H1 (cell line): ENCODE data around the gene CDC5L. TPM values are rescaled to one million over a fixed set of nuclear protein-coding genes. Genes with fewer than 3 reads are reported as not detected.

Experiments
- CTCF ChIA-PET: fragments of 300-600 bp; sonication (Branson Sonifier 250); formaldehyde crosslinking; loops from one replicate; lab custom pipeline; 2021; ENCODE audit not compliant: partially characterized antibody; lab: Charles Lee
- POLR2A ChIA-PET: fragments of 300-600 bp; sonication (Branson Sonifier 250); formaldehyde crosslinking; loops from one replicate; lab custom pipeline; 2021; ENCODE audit warnings: inconsistent platforms; ENCODE audit not compliant: partially characterized antibody; lab: Charles Lee
- DNase-seq, 2 experiments: peaks; one replicate each; pipeline versions ENCODE4 v3.0.0 to v3.0.0-alpha.2; 2010 to 2022; ENCODE audit warnings: low spot score in 2 of 2, low read depth in 1 of 2, mixed read lengths in 1 of 2
- FAIRE-seq: peaks from 2 replicates; lab custom pipeline; 2011; peaks lifted over from hg19 to GRCh38; lab: Jason Lieb, UNC
- H2AFZ ChIP-seq: 2 replicates; pipeline ENCODE4 v1.8.1; 2012; ENCODE audit warnings: low read length, inconsistent platforms
- H2AK5ac ChIP-seq: 2 replicates; pipeline ENCODE4 v1.6.1; 2013; ENCODE audit warnings: low read depth, low read length
- H2BK120ac ChIP-seq: replicated peaks from 2 replicates; pipeline ENCODE3; 2013; ENCODE audit warnings: low read depth, low read length, inconsistent platforms
- H2BK12ac ChIP-seq: 2 replicates; pipeline ENCODE4 v1.6.1; 2013; ENCODE audit warnings: low read depth, low read length
- H2BK15ac ChIP-seq: 2 replicates; pipeline ENCODE4 v1.6.1; 2013; ENCODE audit warnings: low read length
- H2BK20ac ChIP-seq: 2 replicates; pipeline ENCODE4 v1.6.1; 2013; ENCODE audit warnings: low read length
- H2BK5ac ChIP-seq: 2 replicates; pipeline ENCODE4 v1.6.1; 2013; ENCODE audit warnings: low read depth, low read length
- H3K14ac ChIP-seq: 2 replicates; pipeline ENCODE4 v1.6.1; 2013; ENCODE audit warnings: inconsistent platforms; ENCODE audit not compliant: insufficient read length
- H3K18ac ChIP-seq: 2 replicates; pipeline ENCODE4 v1.6.1; 2013; ENCODE audit warnings: low read length; ENCODE audit errors: extremely low read depth
- H3K23ac ChIP-seq: 2 replicates; pipeline ENCODE4 v1.6.1; 2013; ENCODE audit warnings: inconsistent platforms; ENCODE audit not compliant: insufficient read length
- H3K23me2 ChIP-seq: 2 replicates; pipeline ENCODE4 v1.6.1; 2013; ENCODE audit warnings: low read depth, low read length
- H3K27ac ChIP-seq: 2 replicates; pipeline ENCODE4 v1.6.1; 2011; ENCODE audit warnings: low read depth, low read length, inconsistent platforms
- H3K27me3 ChIP-seq, 4 experiments: replicated peaks in 1 of 4; 1 replicate in 1 of 4; 2 replicates in 3 of 4; pipeline versions ENCODE4 v1.6.1 to v1.8.1; 2011 to 2013; ENCODE audit warnings: low read length in 3 of 4, mild to moderate bottlenecking in 3 of 4, inconsistent platforms in 2 of 4, mixed read lengths in 2 of 4, moderate library complexity in 1 of 4; ENCODE audit not compliant: control insufficient read depth in 3 of 4, insufficient read depth in 3 of 4; ENCODE audit errors: extremely low read depth in 1 of 4
- H3K36me3 ChIP-seq, 4 experiments: 2 replicates each; pipeline versions ENCODE4 v1.6.1 to v1.8.1; 2011 to 2013; ENCODE audit warnings: mild to moderate bottlenecking in 4 of 4, low read length in 3 of 4, moderate library complexity in 2 of 4, control low read depth in 1 of 4, inconsistent platforms in 1 of 4; ENCODE audit not compliant: insufficient read depth in 4 of 4, control insufficient read depth in 2 of 4
- H3K4ac ChIP-seq: replicated peaks from 2 replicates; pipeline ENCODE3; 2013; ENCODE audit warnings: low read length, low read depth, mixed read lengths, inconsistent platforms; ENCODE audit not compliant: insufficient read length
- H3K4me1 ChIP-seq, 4 experiments: replicated peaks in 1 of 4; 1 replicate in 1 of 4; 2 replicates in 3 of 4; pipeline versions ENCODE4 v1.6.1 to v1.8.1; 2011 to 2013; ENCODE audit warnings: low read length in 3 of 4, inconsistent platforms in 2 of 4, mixed read lengths in 1 of 4; ENCODE audit not compliant: insufficient read depth in 4 of 4, control insufficient read depth in 3 of 4
- H3K4me2 ChIP-seq, 2 experiments: 2 replicates each; pipeline versions ENCODE4 v1.6.1 to v1.8.1; 2011 to 2013; ENCODE audit warnings: low read depth in 2 of 2, low read length in 2 of 2, control low read depth in 1 of 2, inconsistent platforms in 1 of 2, mild to moderate bottlenecking in 1 of 2; ENCODE audit not compliant: insufficient read depth in 1 of 2
- H3K4me3 ChIP-seq, 4 experiments: fragments of 200-600, 300-600 bp in 1 of 4; sonication (generic), shearing (Covaris generic), sonication (Bioruptor Twin) in 1 of 4; 2 replicates each; pipeline versions ENCODE4 v1.5.1 to v1.8.1; 2011 to 2016; ENCODE audit warnings: low read length in 4 of 4, low read depth in 3 of 4, control low read depth in 2 of 4, inconsistent platforms in 2 of 4, mild to moderate bottlenecking in 2 of 4, mixed read lengths in 1 of 4, moderate library complexity in 1 of 4; ENCODE audit not compliant: insufficient read depth in 2 of 4; ENCODE audit errors: extremely low read depth in 1 of 4
- H3K56ac ChIP-seq: replicated peaks from 2 replicates; pipeline ENCODE3; 2013; ENCODE audit warnings: low read depth, mild to moderate bottlenecking, mixed read lengths, low read length, inconsistent platforms; ENCODE audit not compliant: insufficient read length
- H3K79me1 ChIP-seq: 2 replicates; pipeline ENCODE4 v1.6.1; 2013; ENCODE audit warnings: low read depth, low read length, control low read depth
- H3K79me2 ChIP-seq, 2 experiments: 2 replicates each; pipeline versions ENCODE4 v1.6.1 to v1.8.1; 2012 to 2013; ENCODE audit warnings: low read length in 2 of 2, mild to moderate bottlenecking in 2 of 2, inconsistent platforms in 1 of 2; ENCODE audit not compliant: insufficient read depth in 2 of 2, control insufficient read depth in 1 of 2
- H3K9ac ChIP-seq, 4 experiments: replicated peaks in 1 of 4; 1 replicate in 1 of 4; 2 replicates in 3 of 4; pipeline versions ENCODE4 v1.6.1 to v1.8.1; 2011 to 2013; ENCODE audit warnings: low read depth in 3 of 4, low read length in 3 of 4, control low read depth in 2 of 4, mild to moderate bottlenecking in 2 of 4, moderate library complexity in 2 of 4, inconsistent platforms in 1 of 4; ENCODE audit errors: extremely low read depth in 1 of 4
- H3K9me3 ChIP-seq, 2 experiments: 2 replicates each; pipeline versions ENCODE4 v1.6.1 to v1.8.1; 2012 to 2013; ENCODE audit warnings: mild to moderate bottlenecking in 2 of 2, moderate library complexity in 2 of 2, control low read depth in 1 of 2, inconsistent platforms in 1 of 2, low read depth in 1 of 2, low read length in 1 of 2, mixed read lengths in 1 of 2; ENCODE audit not compliant: insufficient read depth in 2 of 2
- H4K20me1 ChIP-seq, 2 experiments: replicated peaks in 1 of 2; 2 replicates each; pipeline versions ENCODE3 to v1.8.1; 2011 to 2013; ENCODE audit warnings: inconsistent platforms in 2 of 2, low read length in 2 of 2, mild to moderate bottlenecking in 1 of 2; ENCODE audit not compliant: insufficient read depth in 2 of 2, control insufficient read depth in 1 of 2
- H4K5ac ChIP-seq: 2 replicates; pipeline ENCODE4 v1.6.1; 2013; ENCODE audit warnings: low read length, low read depth, mixed read lengths, inconsistent platforms; ENCODE audit not compliant: insufficient read length
- H4K8ac ChIP-seq: 2 replicates; pipeline ENCODE4 v1.8.0; 2013; ENCODE audit warnings: mild to moderate bottlenecking, moderate library complexity, low read length, inconsistent platforms; ENCODE audit not compliant: insufficient read depth; ENCODE audit errors: extremely low read depth
- H4K91ac ChIP-seq: replicated peaks from 2 replicates; pipeline ENCODE3; 2013; ENCODE audit warnings: low read length, mixed read lengths, inconsistent platforms; ENCODE audit not compliant: insufficient read length
- ATF3 ChIP-seq: IDR thresholded peaks from 2 replicates; pipeline ENCODE4 v1.6.1; 2011; ENCODE audit warnings: low read depth, mild to moderate bottlenecking, low read length; ENCODE audit not compliant: insufficient read depth
- BACH1 ChIP-seq: IDR thresholded peaks from 2 replicates; pipeline ENCODE4 v1.6.1; 2012; ENCODE audit warnings: low read length, improper control_type of control experiment
- CBX5 ChIP-seq: fragments of 300-800, 300-1000 bp; sonication (generic); IDR thresholded peaks from 2 replicates; pipeline ENCODE4 v1.7.1; 2016; ENCODE audit warnings: antibody characterized with exemption, low read length, low read depth
- CBX8 ChIP-seq: fragments of 300-800, 300-1000 bp; sonication (generic); IDR thresholded peaks from 2 replicates; pipeline ENCODE4 v1.7.1; 2016; ENCODE audit warnings: low read depth, low read length, borderline replicate concordance
- E2F6 ChIP-seq: IDR thresholded peaks from 2 replicates; pipeline ENCODE4 v1.6.1; 2012; ENCODE audit warnings: inconsistent platforms
- HDAC6 ChIP-seq: IDR thresholded peaks from one replicate; pipeline ENCODE4 v1.7.1; 2012; ENCODE audit warnings: low read depth, mild to moderate bottlenecking, inconsistent platforms, low read length, moderate library complexity
- KDM4A ChIP-seq: IDR thresholded peaks from one replicate; pipeline ENCODE4 v1.7.1; 2012; ENCODE audit warnings: low read depth, mild to moderate bottlenecking, moderate library complexity, low read length, inconsistent platforms; ENCODE audit not compliant: severe bottlenecking
- MAFK ChIP-seq: IDR thresholded peaks from 2 replicates; pipeline ENCODE4 v1.6.1; 2012; ENCODE audit warnings: low read depth, mild to moderate bottlenecking, improper control_type of control experiment, low read length
- MAX ChIP-seq: IDR thresholded peaks from 2 replicates; pipeline ENCODE4 v1.6.1; 2012; ENCODE audit warnings: inconsistent platforms
- NRF1 ChIP-seq: IDR thresholded peaks from 2 replicates; pipeline ENCODE4 v1.6.1; 2011; ENCODE audit warnings: mild to moderate bottlenecking, low read depth, low read length, improper control_type of control experiment
- POLR2AphosphoS5 ChIP-seq: IDR thresholded peaks from 2 replicates; pipeline ENCODE4 v1.6.1; 2011; ENCODE audit warnings: low read depth, low read length
- TBP ChIP-seq: IDR thresholded peaks from 2 replicates; pipeline ENCODE4 v1.6.1; 2011; ENCODE audit warnings: low read depth, low read length, improper control_type of control experiment
- YY1 ChIP-seq: IDR thresholded peaks from 2 replicates; pipeline ENCODE4 v1.6.1; 2011; ENCODE audit warnings: low read depth, mild to moderate bottlenecking, low read length
- ZNF274 ChIP-seq: IDR thresholded peaks from 2 replicates; pipeline ENCODE4 v1.7.0; 2012; ENCODE audit warnings: low read length, borderline replicate concordance; ENCODE audit errors: extremely low read depth
- WGBS, 2 experiments: shearing (Covaris generic) in 1 of 2; methylation state at CpG; one replicate each; pipeline versions ENCODE4 v1.1.6 to v1.1.7; 2013 to 2015; ENCODE audit warnings: low lambda C conversion rate in 2 of 2, mixed read lengths in 2 of 2, inconsistent platforms in 1 of 2, low coverage in 1 of 2, missing lambda C conversion rate in 1 of 2; ENCODE audit not compliant: insufficient replicate concordance in 2 of 2, insufficient coverage in 1 of 2, insufficient read length in 1 of 2; ENCODE audit errors: extremely low coverage in 1 of 2, missing lambda C conversion rate in 1 of 2; 5-methylcytosine and 5-hydroxymethylcytosine counted together
- polyA plus RNA-seq, 7 experiments: library from polyadenylated mRNA; depleted of rRNA in 3 of 7; stranded (reverse) in 5 of 7; unstranded in 2 of 7; fragments of >200 nt in 5 of 7; fragments of 200-250 nt in 2 of 7; gene quantifications; 1 replicate in 5 of 7; 2 replicates in 1 of 7; 4 replicates in 1 of 7; pipeline versions ENCODE4 v1.2.1 to v1.2.3, GENCODE V29; 2011 to 2013; ENCODE audit warnings: missing spikeins in 2 of 7, mixed read lengths in 2 of 7
- total RNA-seq: library from RNA; stranded (reverse); fragmentation: NEBNext Ultra II Directional; extraction: Animal tissue kit (Norgen Biotek cat#: 25700); gene quantifications from 2 replicates; pipeline ENCODE4 v1.2.1, GENCODE V29; 2021

The CDC5L gene
- total and polyA plus RNA-seq, 2 of the 8 experiments (the other 6 are each of a cell fraction or from before 2014, with no cell fraction given): 8.4 to 32.8 TPM

- no peak overlapping the region for H3K9ac ChIP-seq
- H2AK5ac ChIP-seq: no peak overlapping the region
- H2BK120ac ChIP-seq: no peak overlapping the region
- H2BK15ac ChIP-seq: no peak overlapping the region
- FAIRE-seq: no peak
- no peaks in the 10 kb centered on the region for H3K79me1 ChIP-seq
- H4K91ac ChIP-seq: no peak overlapping the region
- no peak for DNase-seq
- H3K36me3 ChIP-seq: peaks cover 19 to 71% (median 50%) of the 10 kb centered on the region in 4 experiments
- POLR2A ChIA-PET: interaction anchor here (0.8 kb wide), 1 partner anchor 9 kb away, joined by 3 read pairs; no protein-coding TSS in a partner anchor
- no peak overlapping the region for H3K14ac ChIP-seq
- no peak overlapping the region for H4K5ac ChIP-seq
- no peak overlapping the region for H4K8ac ChIP-seq
- H2AFZ ChIP-seq: no peak overlapping the region
- peaks cover 0 to 11% of the 10 kb centered on the region in 2 experiments; a peak in 1 of 4 replicates for H3K79me2 ChIP-seq
- H4K20me1 ChIP-seq: peaks cover 0 to 2% of the 10 kb centered on the region in 2 experiments
- H2BK5ac ChIP-seq: no peak overlapping the region
- no peak overlapping the region for H2BK20ac ChIP-seq
- H3K27ac ChIP-seq: no peak overlapping the region
- 91% methylated on average over 2 of the region's 2 CpGs; no CpG with 5 or more reads in 1 of the 2 experiments for WGBS, 2 experiments
- no peak overlapping the region for H3K56ac ChIP-seq
- H3K4ac ChIP-seq: no peak overlapping the region
- H3K9me3 ChIP-seq: no peaks in the 10 kb centered on the region
- CTCF ChIA-PET: no interaction called here
- no peaks in the 10 kb centered on the region for H3K4me1 ChIP-seq
- H2BK12ac ChIP-seq: no peak overlapping the region
- no peak overlapping the region for H3K23ac ChIP-seq
- H3K27me3 ChIP-seq: no peaks in the 10 kb centered on the region
- no peak overlapping the region for H3K4me3 ChIP-seq
- H3K18ac ChIP-seq: no peak overlapping the region
- no peak overlapping the region for H3K4me2 ChIP-seq
- H3K23me2 ChIP-seq: no peaks in the 10 kb centered on the region
- no peak for TF ChIP-seq ATF3
- no peak for TF ChIP-seq CBX5
- no peak for TF ChIP-seq ZNF274
- TF ChIP-seq E2F6: no peak
- no peak for TF ChIP-seq HDAC6
- TF ChIP-seq MAFK: no peak
- no peak for TF ChIP-seq MAX
- TF ChIP-seq NRF1: no peak
- no peak for TF ChIP-seq KDM4A
- TF ChIP-seq YY1: no peak
- TF ChIP-seq BACH1: no peak
- TF ChIP-seq CBX8: no peak
- no peak for TF ChIP-seq TBP
- TF ChIP-seq POLR2AphosphoS5: no peak
Measured at GRCh38 chr6:44399991-44400390, 12.5 kb downstream of the CDC5L start.
